T-cell (primary cell): Measurements from ENCODE around the gene CSRP2. TPM values are rescaled to one million over a fixed set of nuclear protein-coding genes. Genes with fewer than 3 reads are reported as not detected.

Experiments
- ATAC-seq, 4 experiments: fragments of 200-7000 bp in 3 of 4; fragments of 150-1000 bp in 1 of 4; cut with Tn5 transposase; replicated peaks in 1 of 4; 1 replicate in 3 of 4; 2 replicates in 1 of 4; pipeline ENCODE4 v1.10.0; 2021; ENCODE audit warnings: moderate library complexity in 3 of 4, mild to moderate bottlenecking in 2 of 4, moderate number of reproducible peaks in 1 of 4
- CTCF ChIA-PET, 2 donors: fragments of 300-600 bp; sonication (Branson Sonifier 250); formaldehyde crosslinking; loops; one replicate each; lab custom pipeline; 2022; ENCODE audit warnings: antibody characterized with exemption in 2 of 2; lab: Charles Lee
- POLR2A ChIA-PET, 2 donors: fragments of 300-600 bp; sonication (Branson Sonifier 250); formaldehyde crosslinking; loops; one replicate each; lab custom pipeline; 2022; ENCODE audit warnings: antibody characterized with exemption in 2 of 2; lab: Charles Lee
- DNase-seq, 35 experiments: peaks; one replicate each; pipeline versions ENCODE4 v3.0.0 to v3.0.0-alpha.2; 2013 to 2023
- H3K27ac ChIP-seq: one replicate; pipeline ENCODE4 v1.5.1; 2013; ENCODE audit warnings: low read length
- H3K27me3 ChIP-seq, 2 experiments: replicated peaks in 1 of 2; 1 replicate in 1 of 2; 2 replicates in 1 of 2; pipeline versions ENCODE4 v1.6.1 to v1.7.0; 2013; ENCODE audit warnings: low read length in 1 of 2, mixed read lengths in 1 of 2; ENCODE audit not compliant: control insufficient read depth in 2 of 2, insufficient read depth in 2 of 2; ENCODE audit errors: extremely low read depth in 1 of 2
- H3K36me3 ChIP-seq, 2 donors: 1 replicate in 1 of 2; 2 replicates in 1 of 2; pipeline versions ENCODE4 v1.6.1 to v1.7.0; 2013; ENCODE audit warnings: low read length in 1 of 2; ENCODE audit not compliant: control insufficient read depth in 2 of 2, insufficient read depth in 1 of 2; ENCODE audit errors: extremely low read depth in 1 of 2
- H3K4me1 ChIP-seq, 2 experiments: 1 replicate in 1 of 2; 2 replicates in 1 of 2; pipeline versions ENCODE4 v1.6.1 to v1.7.0; 2013; ENCODE audit warnings: low read length in 2 of 2, mixed read lengths in 1 of 2; ENCODE audit not compliant: insufficient read depth in 2 of 2, control insufficient read depth in 1 of 2; ENCODE audit errors: extremely low read depth in 1 of 2
- H3K4me3 ChIP-seq, 2 donors: 1 replicate in 1 of 2; 2 replicates in 1 of 2; pipeline versions ENCODE4 v1.5.1 to v1.7.0; 2013; ENCODE audit warnings: mild to moderate bottlenecking in 2 of 2, low read length in 1 of 2, moderate library complexity in 1 of 2; ENCODE audit not compliant: control insufficient read depth in 1 of 2; ENCODE audit errors: extremely low read depth in 1 of 2
- H3K9me3 ChIP-seq: 2 replicates; pipeline ENCODE4 v1.7.0; 2013
- H3K27ac Mint-ChIP-seq, 2 donors: one replicate each; pipeline ENCODE4 v1.8.0; 2020 to 2021; ENCODE audit warnings: mild to moderate bottlenecking in 2 of 2, mixed read lengths in 2 of 2
- H3K27me3 Mint-ChIP-seq, 2 donors: one replicate each; pipeline ENCODE4 v1.8.0; 2021 to 2022; ENCODE audit warnings: mixed read lengths in 2 of 2
- H3K36me3 Mint-ChIP-seq: one replicate; pipeline ENCODE4 v1.8.0; 2021; ENCODE audit warnings: mixed read lengths
- H3K4me1 Mint-ChIP-seq, 3 donors: one replicate each; pipeline ENCODE4 v1.8.0; 2020 to 2022; ENCODE audit warnings: mixed read lengths in 3 of 3, mild to moderate bottlenecking in 1 of 3
- H3K4me3 Mint-ChIP-seq, 3 donors: one replicate each; pipeline ENCODE4 v1.8.0; 2020 to 2022; ENCODE audit warnings: mild to moderate bottlenecking in 3 of 3, mixed read lengths in 3 of 3, moderate library complexity in 3 of 3
- H3K9me3 Mint-ChIP-seq, 3 donors: one replicate each; pipeline ENCODE4 v1.8.0; 2020 to 2022; ENCODE audit warnings: mixed read lengths in 3 of 3
- WGBS: methylation state at CpG from one replicate; pipeline ENCODE4 v1.1.5; 2013; ENCODE audit warnings: missing lambda C conversion rate; ENCODE audit not compliant: insufficient coverage; 5-methylcytosine and 5-hydroxymethylcytosine counted together
- total RNA-seq, 35 experiments: library from RNA in 6 of 35; stranded (reverse) in 6 of 35; fragments of 120-200 nt in 1 of 35; gene quantifications; one replicate each; pipeline versions ENCODE4 v1.2.1 to v1.2.4 and lab custom pipeline; 2013 to 2026

Gene CSRP2
- total RNA-seq, 5 donors from 2014 or later (not counting 1 experiment from before 2014, with no cell fraction given), result 0.19 to 0.50 TPM; not detected in 3

GRCh38 chr12:76874491-76875190 is 4.2 kb downstream of the CSRP2 start:
- peaks cover 52 to 58% of the 10 kb centered on the region in 2 donors for H3K27me3 Mint-ChIP-seq
- Histone ChIP-seq H3K27me3 (peaks cover 9 to 28% of the 10 kb centered on the region in 2 experiments), H3K9me3 (no peaks in the 10 kb centered on the region), H3K4me1 (peaks cover 9 to 17% of the 10 kb centered on the region in 2 experiments), H3K36me3 (no peaks in the 10 kb centered on the region), H3K4me3 (no peak overlapping the region), H3K27ac (no peak overlapping the region)
- peaks cover 15 to 16% (median 16%) of the 10 kb centered on the region in 3 donors for H3K4me1 Mint-ChIP-seq
- no peak overlapping the region for H3K4me3 Mint-ChIP-seq
- CTCF ChIA-PET, result no interaction called here
- no peak overlapping the region for H3K27ac Mint-ChIP-seq
- WGBS, result 85% methylated on average over 4 of the region's 11 CpGs
- no peaks in the 10 kb centered on the region for H3K9me3 Mint-ChIP-seq
- ATAC-seq, result no peak
- H3K36me3 Mint-ChIP-seq, result no peaks in the 10 kb centered on the region
- no peak for DNase-seq
- POLR2A ChIA-PET, result no interaction called here

- CTCF ChIA-PET, result no interaction called here
- Histone ChIP-seq H3K4me1 (peaks cover 9 to 11% of the 10 kb centered on the region in 2 experiments), H3K4me3 (no peak overlapping the region), H3K9me3 (no peaks in the 10 kb centered on the region), H3K27ac (no peak overlapping the region), H3K27me3 (peaks cover 9 to 22% of the 10 kb centered on the region in 2 experiments), H3K36me3 (no peaks in the 10 kb centered on the region)
- no peak for ATAC-seq
- Mint-ChIP-seq H3K4me1 (peaks cover 11 to 13% (median 12%) of the 10 kb centered on the region in 3 donors), H3K4me3 (no peak overlapping the region), H3K27me3 (peaks cover 48 to 62% of the 10 kb centered on the region in 2 donors), H3K36me3 (no peaks in the 10 kb centered on the region), H3K9me3 (no peaks in the 10 kb centered on the region), H3K27ac (no peak overlapping the region)
- 94% methylated on average over 2 of the region's 3 CpGs for WGBS
- POLR2A ChIA-PET, result no interaction called here
- no peak for DNase-seq
These were observed 4.8 kb downstream of the CSRP2 start for GRCh38 chr12:76874027-76874426.

GRCh38 chr12:76872415-76872814 is 6.4 kb downstream of the CSRP2 start:
- DNase-seq, result no peak
- Mint-ChIP-seq H3K4me1 (peaks cover 1 to 2% (median 2%) of the 10 kb centered on the region in 3 donors), H3K27ac (no peak overlapping the region), H3K36me3 (no peaks in the 10 kb centered on the region), H3K27me3 (peaks cover 39 to 55% of the 10 kb centered on the region in 2 donors), H3K4me3 (no peak overlapping the region), H3K9me3 (no peaks in the 10 kb centered on the region)
- no peaks in the 10 kb centered on the region for H3K36me3 ChIP-seq
- H3K27me3 ChIP-seq, result peaks cover 7 to 11% of the 10 kb centered on the region in 2 experiments
- no peak overlapping the region for H3K4me3 ChIP-seq
- H3K27ac ChIP-seq, result no peak overlapping the region
- ATAC-seq, result no peak
- H3K9me3 ChIP-seq, result no peaks in the 10 kb centered on the region
- ChIA-PET POLR2A (no interaction called here), CTCF (no interaction called here)
- H3K4me1 ChIP-seq, result peaks cover 0 to under 1% of the 10 kb centered on the region in 2 experiments
- 94% methylated on average over 3 of the region's 5 CpGs for WGBS

GRCh38 chr12:76871742-76872141 is 7.1 kb downstream of the CSRP2 start:
- H3K36me3 ChIP-seq, result no peaks in the 10 kb centered on the region
- ATAC-seq, result no peak
- no peaks in the 10 kb centered on the region for H3K9me3 ChIP-seq
- Mint-ChIP-seq H3K9me3 (no peaks in the 10 kb centered on the region), H3K27me3 (peaks cover 33 to 48% of the 10 kb centered on the region in 2 donors), H3K27ac (no peak overlapping the region), H3K4me1 (no peaks in the 10 kb centered on the region), H3K4me3 (no peak overlapping the region), H3K36me3 (no peaks in the 10 kb centered on the region)
- DNase-seq, result no peak
- no peak overlapping the region for H3K27ac ChIP-seq
- H3K4me3 ChIP-seq, result no peak overlapping the region
- H3K4me1 ChIP-seq, result no peaks in the 10 kb centered on the region
- ChIA-PET CTCF (no interaction called here), POLR2A (no interaction called here)
- WGBS, result 90% methylated on average over 2 of the region's 3 CpGs
- peaks cover under 1 to 8% of the 10 kb centered on the region in 2 experiments for H3K27me3 ChIP-seq

GRCh38 chr12:76871082-76871481 is 7.7 kb downstream of the CSRP2 start:
- no CpG with 5 or more reads among the region's 2 CpGs for WGBS
- peaks cover 0 to 4% of the 10 kb centered on the region in 2 experiments for H3K27me3 ChIP-seq
- Mint-ChIP-seq H3K4me1 (no peaks in the 10 kb centered on the region), H3K27me3 (peaks cover 28 to 45% of the 10 kb centered on the region in 2 donors), H3K9me3 (no peaks in the 10 kb centered on the region), H3K36me3 (no peaks in the 10 kb centered on the region), H3K27ac (no peak overlapping the region), H3K4me3 (no peak overlapping the region)
- no peaks in the 10 kb centered on the region for H3K36me3 ChIP-seq
- no peak overlapping the region for H3K4me3 ChIP-seq
- no peak overlapping the region for H3K27ac ChIP-seq
- ChIA-PET CTCF (interaction anchor here in 1 of 2 donors (0.5 kb wide), 1 partner anchor 1001 kb away, joined by 3 read pairs; no protein-coding TSS in a partner anchor), POLR2A (no interaction called here)
- H3K9me3 ChIP-seq, result no peaks in the 10 kb centered on the region
- ATAC-seq, result no peak
- no peak for DNase-seq
- H3K4me1 ChIP-seq, result no peaks in the 10 kb centered on the region

- DNase-seq (no peak), ATAC-seq (no peak)
- Histone ChIP-seq H3K27ac (no peak overlapping the region), H3K4me3 (no peak overlapping the region), H3K27me3 (peaks cover 0 to 4% of the 10 kb centered on the region in 2 experiments), H3K36me3 (no peaks in the 10 kb centered on the region), H3K4me1 (no peaks in the 10 kb centered on the region), H3K9me3 (no peaks in the 10 kb centered on the region)
- no peak overlapping the region for H3K27ac Mint-ChIP-seq
- no peak overlapping the region for H3K4me3 Mint-ChIP-seq
- ChIA-PET CTCF (no interaction called here), POLR2A (interaction anchor here in 1 of 2 donors (1.1 kb wide), 1 partner anchor 26 kb away, joined by 3 read pairs; no protein-coding TSS in a partner anchor)
- H3K4me1 Mint-ChIP-seq, result no peaks in the 10 kb centered on the region
- H3K9me3 Mint-ChIP-seq, result no peaks in the 10 kb centered on the region
- WGBS, result 65% methylated on average over 5 of the region's 8 CpGs
- H3K36me3 Mint-ChIP-seq, result no peaks in the 10 kb centered on the region
- peaks cover 6 to 27% of the 10 kb centered on the region in 2 donors for H3K27me3 Mint-ChIP-seq
These were observed 12.1 kb downstream of the CSRP2 start for GRCh38 chr12:76866726-76867125.
